Jurkat, Clone E6-1 (cell line): ENCODE measurements around the gene TNRC18. TPM values are rescaled to one million over a fixed set of nuclear protein-coding genes. Genes with fewer than 3 reads are reported as not detected.
"Not testable (repeated sequence)": the region's sequence is repeated elsewhere in the genome, so short reads cannot be mapped to it uniquely, and the experiment has no call there.

ENCODE experiments used
- DNase-seq: peaks from one replicate; pipeline ENCODE4 v3.0.0-alpha.2; 2011; ENCODE audit warnings: low read depth, low spot score
- H3K4me3 ChIP-seq: 2 replicates; pipeline ENCODE4 v1.5.1; 2011; ENCODE audit warnings: mild to moderate bottlenecking, low read length, control low read depth, moderate library complexity
- polyA plus RNA-seq: library from polyadenylated mRNA; unstranded; fragments of >200 nt; gene quantifications from one replicate; pipeline ENCODE4 v1.2.1, GENCODE V29; 2012; ENCODE audit warnings: missing spikeins; ENCODE audit not compliant: insufficient read length, insufficient read depth

The TNRC18 gene
- polyA plus RNA-seq: 41.2 TPM

- peak within 1 kb of the TSS; percentile 88 for H3K4me3 ChIP-seq
- no peak for DNase-seq
Measured at GRCh38 chr7:5423306-5423975, at the start of gene TNRC18. TNRC18 (minus strand) TSS chr7:5423834; CDS start chr7:5421246, 2,588 bp downstream.

GRCh38 chr7:5472432-5473315, 49.0 kb upstream of the TNRC18 start:
- DNase-seq: no peak
- H3K4me3 ChIP-seq: no peak overlapping the region

GRCh38 chr7:5471623-5472022, 48.0 kb upstream of the TNRC18 start:
- not testable (repeated sequence) for DNase-seq, H3K4me3 ChIP-seq

GRCh38 chr7:5470816-5471215, 47.2 kb upstream of the TNRC18 start:
- no peak overlapping the region for H3K4me3 ChIP-seq
- DNase-seq: no peak

GRCh38 chr7:5470167-5470532, 46.5 kb upstream of the TNRC18 start:
- DNase-seq: no peak
- no peak overlapping the region for H3K4me3 ChIP-seq

- no peak overlapping the region for H3K4me3 ChIP-seq
- no peak for DNase-seq
Measured at GRCh38 chr7:5469375-5470166, 45.9 kb upstream of the TNRC18 start.

- no peak overlapping the region for H3K4me3 ChIP-seq
- no peak for DNase-seq
Measured at GRCh38 chr7:5467645-5468044, 44.0 kb upstream of the TNRC18 start.

GRCh38 chr7:5466551-5466950, 42.9 kb upstream of the TNRC18 start:
- no peak for DNase-seq
- no peak overlapping the region for H3K4me3 ChIP-seq

GRCh38 chr7:5463031-5463430, 39.4 kb upstream of the TNRC18 start:
- no peak for DNase-seq

GRCh38 chr7:5462216-5462615, 38.6 kb upstream of the TNRC18 start:
- DNase-seq: peak; percentile 66
- peak overlapping the region; percentile 11 for H3K4me3 ChIP-seq

More at GRCh38 chr7:5463031-5463430, 39.4 kb upstream of the TNRC18 start:
- H3K4me3 ChIP-seq: no peak overlapping the region

GRCh38 chr7:5458921-5459480, 35.4 kb upstream of the TNRC18 start:
- DNase-seq: no peak
- H3K4me3 ChIP-seq: no peak overlapping the region

GRCh38 chr7:5457245-5457735, 33.7 kb upstream of the TNRC18 start:
- peak overlapping the region; percentile 17; the same call in 1 of the 2 replicates for H3K4me3 ChIP-seq
- DNase-seq: no peak

- no peak for DNase-seq
- H3K4me3 ChIP-seq: no peak overlapping the region
Measured at GRCh38 chr7:5456409-5456808, 32.8 kb upstream of the TNRC18 start.

- no peak overlapping the region for H3K4me3 ChIP-seq
- no peak for DNase-seq
Measured at GRCh38 chr7:5455581-5456219, 32.1 kb upstream of the TNRC18 start.

- no peak for DNase-seq
- H3K4me3 ChIP-seq: no peak overlapping the region
Measured at GRCh38 chr7:5455175-5455574, 31.5 kb upstream of the TNRC18 start.

GRCh38 chr7:5454485-5454884, 30.9 kb upstream of the TNRC18 start:
- H3K4me3 ChIP-seq: no peak overlapping the region

GRCh38 chr7:5453566-5454075, 30.0 kb upstream of the TNRC18 start:
- no peak overlapping the region for H3K4me3 ChIP-seq
- DNase-seq: no peak

More at GRCh38 chr7:5454485-5454884, 30.9 kb upstream of the TNRC18 start:
- DNase-seq: no peak

- peak; percentile 42 for DNase-seq
- no peak overlapping the region for H3K4me3 ChIP-seq
Measured at GRCh38 chr7:5452937-5453540, 29.4 kb upstream of the TNRC18 start.
